HG02840 (cell line): Measurements from ENCODE around the gene IGF1R.
"Not testable (repeated sequence)": the region's sequence is repeated elsewhere in the genome, so short reads cannot be mapped to it uniquely, and the experiment has no call there.

Experiments
- ATAC-seq: cut with Tn5 transposase; IDR thresholded peaks from one replicate; pipeline ENCODE4 v1.9.1; 2021; ENCODE audit warnings: mild to moderate bottlenecking, moderate library complexity, moderate number of reproducible peaks; ENCODE audit not compliant: unreplicated experiment, low FRiP score

IGF1R gene

GRCh38 chr15:98950248-98950647 lies 301.9 kb downstream of the IGF1R start:
- ATAC-seq, result no peak

DNA sequence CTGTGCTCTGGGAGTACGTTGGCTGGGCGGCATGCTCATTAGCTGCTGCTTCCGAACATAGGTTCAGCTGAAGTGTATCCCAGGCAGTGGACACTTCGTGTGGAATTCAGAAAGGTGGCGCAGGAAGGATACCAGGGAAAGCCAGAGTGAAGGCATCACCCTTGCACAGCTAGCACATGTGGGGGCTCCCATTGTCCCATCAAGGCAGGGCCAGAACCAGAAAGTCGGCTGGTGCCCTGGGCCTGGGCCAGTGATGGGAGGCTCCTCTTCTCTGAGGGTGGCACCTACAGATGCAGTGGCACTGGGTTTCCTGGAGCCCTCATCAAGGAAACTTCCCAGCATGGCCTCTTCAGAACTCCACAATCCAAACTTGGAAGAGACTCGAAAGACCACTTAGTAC lies 302.7 kb downstream of the IGF1R start:
- ATAC-seq, result no peak

GRCh38 chr15:98951493-98952320 lies 303.4 kb downstream of the IGF1R start:
- no peak for ATAC-seq

- peak; percentile 78 for ATAC-seq
Measured at GRCh38 chr15:98952381-98952803, 304.1 kb downstream of the IGF1R start.

GRCh38 chr15:98953000-98953787 lies 304.9 kb downstream of the IGF1R start:
- no peak for ATAC-seq

GRCh38 chr15:98953968-98954367 lies 305.6 kb downstream of the IGF1R start:
- ATAC-seq, result no peak

- ATAC-seq, result no peak
Measured at GRCh38 chr15:98954411-98954810, 306.1 kb downstream of the IGF1R start.

GRCh38 chr15:98955331-98955730 lies 307.0 kb downstream of the IGF1R start:
- no peak for ATAC-seq

DNA sequence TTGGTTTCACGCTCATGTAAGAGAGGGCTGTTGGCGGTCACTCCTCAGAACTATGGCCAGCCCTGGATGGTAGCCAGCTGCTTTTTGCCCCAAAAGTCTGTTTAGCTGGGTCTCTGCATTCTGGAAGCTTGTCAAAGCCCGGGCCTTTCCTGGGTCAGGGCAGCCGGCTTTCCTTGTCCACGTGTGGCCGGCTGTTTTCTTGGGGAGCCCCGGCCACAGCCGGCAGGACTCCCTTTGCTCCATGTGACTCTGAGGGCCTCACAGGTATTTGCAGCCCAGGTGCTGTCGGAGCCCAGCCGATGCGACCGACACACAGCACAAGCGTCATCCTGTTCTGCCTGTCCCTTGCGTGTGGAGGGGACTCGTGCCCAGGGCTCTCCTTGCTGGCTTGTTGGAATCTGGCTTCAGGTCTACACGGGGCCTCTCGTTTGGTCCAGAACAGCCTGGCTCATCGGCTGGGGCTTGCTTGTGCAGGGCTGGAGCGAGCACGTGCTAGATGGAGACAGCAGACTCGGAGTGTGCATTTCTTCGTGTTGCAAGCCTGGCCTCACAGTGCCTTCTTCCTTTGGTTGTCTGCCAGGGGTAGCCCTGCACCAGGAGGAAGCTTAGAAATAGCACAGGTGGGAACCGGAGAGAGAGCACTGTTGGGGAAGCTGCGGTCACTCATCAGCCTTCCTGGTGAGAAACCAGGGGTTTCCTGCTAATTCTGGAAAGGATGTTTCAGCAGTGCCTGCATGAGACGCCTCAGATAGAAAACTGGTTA lies 307.8 kb downstream of the IGF1R start:
- no peak for ATAC-seq

- no peak for ATAC-seq
Measured at GRCh38 chr15:98956796-98957553, 308.6 kb downstream of the IGF1R start.

DNA sequence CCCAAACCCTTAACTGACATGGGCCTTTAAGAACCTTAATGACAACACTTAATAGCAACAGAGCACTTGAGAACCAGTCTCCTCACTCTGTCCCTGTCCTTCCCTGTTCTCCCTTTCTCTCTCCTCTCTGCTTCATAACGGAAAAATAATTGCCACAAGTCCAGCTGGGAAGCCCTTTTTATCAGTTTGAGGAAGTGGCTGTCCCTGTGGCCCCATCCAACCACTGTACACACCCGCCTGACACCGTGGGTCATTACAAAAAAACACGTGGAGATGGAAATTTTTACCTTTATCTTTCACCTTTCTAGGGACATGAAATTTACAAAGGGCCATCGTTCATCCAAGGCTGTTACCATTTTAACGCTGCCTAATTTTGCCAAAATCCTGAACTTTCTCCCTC lies 309.3 kb downstream of the IGF1R start:
- ATAC-seq, result no peak

DNA sequence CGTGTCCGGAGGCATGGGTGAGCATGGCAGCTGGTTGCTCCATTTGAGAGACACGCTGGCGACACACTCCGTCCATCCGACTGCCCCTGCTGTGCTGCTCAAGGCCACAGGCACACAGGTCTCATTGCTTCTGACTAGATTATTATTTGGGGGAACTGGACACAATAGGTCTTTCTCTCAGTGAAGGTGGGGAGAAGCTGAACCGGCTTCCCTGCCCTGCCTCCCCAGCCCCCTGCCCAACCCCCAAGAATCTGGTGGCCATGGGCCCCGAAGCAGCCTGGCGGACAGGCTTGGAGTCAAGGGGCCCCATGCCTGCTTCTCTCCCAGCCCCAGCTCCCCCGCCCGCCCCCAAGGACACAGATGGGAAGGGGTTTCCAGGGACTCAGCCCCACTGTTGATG lies 309.7 kb downstream of the IGF1R start:
- no peak for ATAC-seq

DNA sequence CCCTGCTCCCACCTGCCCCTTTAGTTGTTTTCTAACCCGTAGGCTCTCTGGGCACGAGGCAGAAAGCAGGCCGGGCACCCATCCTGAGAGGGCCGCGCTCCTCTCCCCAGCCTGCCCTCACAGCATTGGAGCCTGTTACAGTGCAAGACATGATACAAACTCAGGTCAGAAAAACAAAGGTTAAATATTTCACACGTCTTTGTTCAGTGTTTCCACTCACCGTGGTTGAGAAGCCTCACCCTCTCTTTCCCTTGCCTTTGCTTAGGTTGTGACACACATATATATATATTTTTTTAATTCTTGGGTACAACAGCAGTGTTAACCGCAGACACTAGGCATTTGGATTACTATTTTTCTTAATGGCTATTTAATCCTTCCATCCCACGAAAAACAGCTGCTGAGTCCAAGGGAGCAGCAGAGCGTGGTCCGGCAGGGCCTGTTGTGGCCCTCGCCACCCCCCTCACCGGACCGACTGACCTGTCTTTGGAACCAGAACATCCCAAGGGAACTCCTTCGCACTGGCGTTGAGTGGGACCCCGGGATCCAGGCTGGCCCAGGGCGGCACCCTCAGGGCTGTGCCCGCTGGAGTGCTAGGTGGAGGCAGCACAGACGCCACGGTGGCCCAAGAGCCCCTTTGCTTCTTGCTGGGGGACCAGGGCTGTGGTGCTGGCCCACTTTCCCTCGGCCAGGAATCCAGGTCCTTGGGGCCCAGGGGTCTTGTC lies 310.7 kb downstream of the IGF1R start:
- no peak for ATAC-seq

DNA sequence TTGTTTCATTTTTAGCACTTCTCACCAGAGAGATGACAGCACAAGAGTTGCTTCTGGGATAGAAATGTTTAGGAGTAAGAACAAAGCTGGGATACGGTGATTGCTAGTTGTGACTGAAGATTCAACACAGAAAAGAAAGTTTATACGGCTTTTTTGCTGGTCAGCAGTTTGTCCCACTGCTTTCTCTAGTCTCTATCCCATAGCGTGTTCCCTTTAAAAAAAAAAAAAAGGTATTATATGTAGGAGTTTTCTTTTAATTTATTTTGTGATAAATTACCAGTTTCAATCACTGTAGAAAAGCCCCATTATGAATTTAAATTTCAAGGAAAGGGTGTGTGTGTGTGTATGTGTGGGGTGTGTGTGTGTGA lies 311.3 kb downstream of the IGF1R start:
- ATAC-seq, result no peak

DNA sequence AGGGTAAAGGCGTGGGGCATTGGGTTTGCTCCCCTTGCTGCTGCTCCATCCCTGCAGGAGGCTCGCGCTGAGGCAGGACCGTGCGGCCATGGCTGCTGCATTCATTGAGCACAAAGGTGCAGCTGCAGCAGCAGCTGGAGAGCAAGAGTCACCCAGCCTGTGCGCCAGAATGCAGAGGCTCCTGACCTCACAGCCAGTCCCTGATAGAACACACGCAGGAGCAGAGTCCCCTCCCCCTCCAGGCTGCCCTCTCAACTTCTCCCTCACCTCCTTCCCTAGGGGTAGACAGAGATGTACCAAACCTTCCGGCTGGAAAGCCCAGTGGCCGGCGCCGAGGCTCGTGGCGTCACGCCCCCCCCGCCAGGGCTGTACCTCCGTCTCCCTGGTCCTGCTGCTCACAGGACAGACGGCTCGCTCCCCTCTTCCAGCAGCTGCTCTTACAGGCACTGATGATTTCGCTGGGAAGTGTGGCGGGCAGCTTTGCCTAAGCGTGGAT lies 312.3 kb downstream of the IGF1R start:
- no peak for ATAC-seq

- no peak for ATAC-seq
Measured at GRCh38 chr15:98963444-98963843, 315.1 kb downstream of the IGF1R start.

DNA sequence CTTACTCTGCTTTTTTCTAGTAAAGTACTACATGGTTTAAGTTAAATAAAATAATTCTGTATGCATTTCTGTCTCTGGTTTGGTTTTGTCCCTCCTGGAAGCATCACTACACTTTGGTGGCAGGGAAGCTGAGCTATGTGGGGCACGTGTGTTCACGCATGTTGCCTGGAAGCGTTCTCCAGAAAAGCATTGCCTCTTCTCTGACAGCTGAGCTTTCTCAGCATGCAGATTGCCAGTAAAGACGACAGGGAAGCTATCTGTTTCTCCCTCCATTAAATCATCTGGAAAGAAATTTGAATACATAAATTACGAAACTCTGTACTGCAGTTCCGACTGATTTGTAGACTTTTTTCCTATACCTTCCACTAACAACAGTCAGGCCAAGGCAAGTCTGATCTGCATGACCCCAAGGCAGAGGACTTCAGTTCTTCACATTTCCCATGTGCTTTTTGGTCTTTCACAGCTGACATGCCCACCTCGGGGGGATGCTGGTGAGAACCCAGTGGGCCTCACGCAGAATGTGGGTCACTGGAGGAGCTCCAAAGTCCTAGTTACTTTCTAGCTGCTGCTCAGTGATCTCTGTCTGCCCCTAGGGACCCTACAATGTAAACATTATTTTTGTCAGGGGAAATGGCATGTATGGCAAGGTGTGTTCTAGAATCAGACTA lies 316.3 kb downstream of the IGF1R start:
- ATAC-seq, result no peak

- not testable (repeated sequence) for ATAC-seq
Measured at GRCh38 chr15:98965134-98965491, 316.8 kb downstream of the IGF1R start.

DNA sequence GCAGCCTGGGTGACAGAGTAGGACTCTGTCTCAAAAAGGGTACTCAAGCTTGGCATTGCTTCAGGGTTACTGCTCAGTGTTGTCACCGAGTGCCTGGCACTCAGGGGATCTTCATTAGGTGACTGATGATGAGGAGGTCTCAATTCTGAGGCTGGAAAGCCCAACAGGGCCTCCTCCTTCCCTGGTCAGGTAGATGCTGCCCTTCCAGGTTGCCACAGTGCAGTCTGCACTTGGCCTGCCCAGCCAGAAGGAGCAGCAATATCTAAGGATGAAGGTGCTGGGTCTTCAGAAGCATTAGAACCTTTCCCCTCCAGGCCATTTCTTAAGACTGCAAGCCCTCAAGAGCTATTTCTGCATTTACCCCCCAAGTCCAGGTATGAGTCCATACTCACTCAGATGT lies 317.3 kb downstream of the IGF1R start:
- no peak for ATAC-seq
